NCI-H2196 (cell line): ENCODE data around the gene C11orf52.

Experiments used
- DNase-seq: peaks from one replicate; lab custom pipeline; 2025; ENCODE audit not compliant: unreplicated experiment; lab: John Stamatoyannopoulos, UW

Gene C11orf52

DNA sequence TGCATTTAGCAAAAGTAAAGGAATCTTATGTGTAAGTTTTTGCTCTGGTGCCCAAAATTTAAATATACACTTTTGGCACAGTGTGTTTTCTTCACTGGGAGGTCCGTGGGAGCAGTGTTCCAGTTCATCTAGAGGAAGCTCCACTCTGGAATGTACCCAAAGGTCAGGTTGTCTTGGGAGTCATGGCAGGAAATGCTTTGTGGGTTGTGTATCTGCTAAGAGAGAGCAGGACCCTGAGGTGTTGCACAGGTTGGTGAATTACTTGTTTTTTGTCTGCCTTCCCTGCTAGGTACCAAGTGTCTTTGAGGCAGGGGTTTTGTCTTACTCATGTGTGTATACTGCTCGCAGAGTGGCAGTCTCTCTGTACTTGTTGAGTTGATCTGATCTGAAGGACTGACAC is 55.7 kb downstream of the C11orf52 start:
- no peak for DNase-seq

DNA sequence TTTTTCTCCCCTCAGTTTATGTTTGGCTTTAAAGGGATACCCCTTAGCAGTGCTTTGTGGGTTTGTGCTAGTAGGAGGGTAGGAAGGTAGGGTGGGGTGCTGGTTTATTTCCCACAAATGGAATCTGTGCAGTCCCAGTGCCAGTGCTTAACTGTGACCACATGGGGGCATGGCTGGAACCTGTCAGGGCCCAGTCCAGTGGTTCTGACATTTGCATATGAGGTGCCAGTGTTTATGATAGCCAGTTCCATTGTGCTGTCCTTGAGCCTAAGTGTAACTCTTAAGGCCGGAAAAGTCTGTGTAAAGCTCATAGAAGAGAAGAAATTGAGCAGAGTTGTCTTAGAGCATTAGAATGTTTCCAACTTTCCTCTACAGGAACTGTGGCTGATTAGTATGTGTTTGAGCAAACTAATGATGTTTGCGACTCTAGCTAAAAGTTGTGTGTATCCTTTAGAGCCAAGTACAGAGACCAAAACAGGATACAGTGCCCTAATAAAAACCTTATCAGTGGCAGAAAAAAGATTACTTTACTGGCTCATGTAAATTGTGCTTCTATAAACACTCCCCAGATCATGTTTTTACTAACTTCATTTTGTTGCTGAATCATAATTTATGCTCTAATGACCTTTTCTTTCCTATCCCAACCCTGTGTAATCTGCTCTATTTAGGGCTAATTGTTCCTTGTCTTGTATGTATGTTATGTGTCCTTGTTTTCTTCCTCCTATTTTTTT is 56.5 kb downstream of the C11orf52 start:
- no peak for DNase-seq

DNA sequence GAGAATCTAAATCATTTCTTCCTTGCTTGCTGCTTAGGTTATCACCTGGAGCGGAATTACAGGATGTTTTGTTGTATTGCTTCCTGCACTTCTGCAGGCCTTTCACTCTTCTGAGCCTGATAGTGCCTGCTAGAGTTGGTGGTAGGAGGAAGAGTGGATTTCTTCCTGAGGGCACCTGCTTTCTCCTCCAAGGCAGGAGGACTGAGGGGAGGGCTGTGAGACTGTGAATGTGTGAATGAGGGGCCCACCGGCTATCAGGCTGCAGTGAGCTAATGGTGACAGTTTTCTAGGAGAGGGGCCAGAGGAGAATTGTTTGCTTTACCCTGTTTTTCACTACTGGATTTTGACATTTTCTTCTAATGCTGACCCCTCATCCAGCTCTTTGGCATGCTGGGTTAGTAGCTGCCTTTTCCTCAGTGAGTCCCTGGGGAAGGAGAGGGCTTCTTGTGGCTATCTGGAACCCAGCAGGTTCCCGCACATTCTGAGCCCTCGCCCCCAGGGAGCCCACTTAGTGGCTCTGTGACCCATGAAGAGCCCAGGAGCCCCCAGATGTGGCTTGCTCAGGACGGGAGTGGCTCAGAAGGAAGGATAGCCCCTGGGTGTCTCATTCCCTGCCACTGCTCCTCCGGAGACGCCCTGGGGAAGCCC is 57.5 kb downstream of the C11orf52 start:
- DNase-seq: no peak
